ENCODE measurements around the gene DPYSL4.

- TF ChIP-seq CTCF (IDR thresholded peaks at IDR 0.05; ENCODE audit: poor library complexity) (no peak), EZH2 (IDR thresholded peaks at IDR 0.05; ENCODE audit: borderline replicate concordance) (no peak)
Measured at GRCh38 chr10:132241496-132241895, 54.7 kb downstream of the DPYSL4 start.

Data from hepatocyte (in vitro differentiated cells).